BJ (cell line): ENCODE results near the gene ZC3H12D. TPM values are rescaled to one million over a fixed set of nuclear protein-coding genes. Genes with fewer than 3 reads are reported as not detected.

Experiments
- CTCF ChIA-PET: fragments of 350-600 bp; formaldehyde crosslinking; extraction: SDS; loops from one replicate; lab custom pipeline; 2021; ENCODE audit warnings: antibody characterized with exemption, inconsistent platforms; lab: Yijun Ruan, JAX
- POLR2A ChIA-PET: fragments of 300-600 bp; sonication (Branson Sonifier 250); formaldehyde crosslinking; extraction: SDS; loops from one replicate; lab custom pipeline; 2021; ENCODE audit warnings: antibody characterized with exemption; lab: Charles Lee
- DNase-seq: peaks from one replicate; pipeline ENCODE4 v3.0.0-alpha.2; 2011; ENCODE audit warnings: low read depth
- H3K27me3 ChIP-seq: 2 replicates; pipeline ENCODE4 v1.6.0; 2011; ENCODE audit warnings: low read length; ENCODE audit not compliant: control insufficient read depth, insufficient read depth
- H3K36me3 ChIP-seq: 2 replicates; pipeline ENCODE4 v1.5.1; 2011; ENCODE audit warnings: low read length; ENCODE audit not compliant: control insufficient read depth, insufficient read depth
- H3K4me3 ChIP-seq: 2 replicates; pipeline ENCODE4 v1.5.1; 2011; ENCODE audit warnings: low read depth, mild to moderate bottlenecking, control low read depth, low read length
- polyA plus RNA-seq: library from polyadenylated mRNA; depleted of rRNA; stranded (reverse); fragments of >200 nt; gene quantifications from 2 replicates; pipeline ENCODE4 v1.2.3, GENCODE V29; 2011
- TF ChIP-seq, protein P1 (sequence below): IDR thresholded peaks from 2 replicates; pipeline ENCODE4 v1.5.1; 2011; ENCODE audit warnings: low read depth, mild to moderate bottlenecking, control low read depth, inconsistent platforms, low read length, moderate library complexity; ENCODE audit not compliant: insufficient read depth

ZC3H12D gene
- polyA plus RNA-seq, 1 experiment: 0.04 TPM

DNA sequence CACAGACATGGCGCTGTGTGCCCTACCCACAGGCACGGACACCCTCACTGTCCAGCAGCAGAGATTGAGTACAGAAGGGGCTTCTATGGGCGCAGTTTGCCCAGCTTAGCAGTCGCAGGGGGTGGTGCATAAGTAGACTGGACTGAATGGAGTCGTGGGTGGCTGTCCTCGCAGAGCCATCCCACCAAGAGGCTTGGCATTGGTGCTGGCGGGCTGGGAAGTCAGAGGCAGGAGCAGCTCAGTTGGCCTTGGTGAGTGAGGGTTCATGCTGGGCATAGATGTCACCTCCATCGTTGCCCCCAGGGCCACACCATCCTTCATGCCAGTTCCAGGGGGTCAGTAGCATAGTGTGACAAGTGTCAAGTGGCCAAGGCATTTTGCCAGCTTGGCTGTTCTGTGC, 59.6 kb downstream of the ZC3H12D start:
- Histone ChIP-seq H3K4me3 (no peak overlapping the region), H3K27me3 (peaks cover 6% of the 10 kb centered on the region), H3K36me3 (no peaks in the 10 kb centered on the region)
- DNase-seq: no peak
- CTCF ChIA-PET: interaction anchor here (1.5 kb wide), 1 partner anchor 397 kb away, joined by 5 read pairs; no protein-coding TSS in a partner anchor
- POLR2A ChIA-PET: no interaction called here
- TF ChIP-seq, protein P1, sequence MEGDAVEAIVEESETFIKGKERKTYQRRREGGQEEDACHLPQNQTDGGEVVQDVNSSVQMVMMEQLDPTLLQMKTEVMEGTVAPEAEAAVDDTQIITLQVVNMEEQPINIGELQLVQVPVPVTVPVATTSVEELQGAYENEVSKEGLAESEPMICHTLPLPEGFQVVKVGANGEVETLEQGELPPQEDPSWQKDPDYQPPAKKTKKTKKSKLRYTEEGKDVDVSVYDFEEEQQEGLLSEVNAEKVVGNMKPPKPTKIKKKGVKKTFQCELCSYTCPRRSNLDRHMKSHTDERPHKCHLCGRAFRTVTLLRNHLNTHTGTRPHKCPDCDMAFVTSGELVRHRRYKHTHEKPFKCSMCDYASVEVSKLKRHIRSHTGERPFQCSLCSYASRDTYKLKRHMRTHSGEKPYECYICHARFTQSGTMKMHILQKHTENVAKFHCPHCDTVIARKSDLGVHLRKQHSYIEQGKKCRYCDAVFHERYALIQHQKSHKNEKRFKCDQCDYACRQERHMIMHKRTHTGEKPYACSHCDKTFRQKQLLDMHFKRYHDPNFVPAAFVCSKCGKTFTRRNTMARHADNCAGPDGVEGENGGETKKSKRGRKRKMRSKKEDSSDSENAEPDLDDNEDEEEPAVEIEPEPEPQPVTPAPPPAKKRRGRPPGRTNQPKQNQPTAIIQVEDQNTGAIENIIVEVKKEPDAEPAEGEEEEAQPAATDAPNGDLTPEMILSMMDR: no peak

DNA sequence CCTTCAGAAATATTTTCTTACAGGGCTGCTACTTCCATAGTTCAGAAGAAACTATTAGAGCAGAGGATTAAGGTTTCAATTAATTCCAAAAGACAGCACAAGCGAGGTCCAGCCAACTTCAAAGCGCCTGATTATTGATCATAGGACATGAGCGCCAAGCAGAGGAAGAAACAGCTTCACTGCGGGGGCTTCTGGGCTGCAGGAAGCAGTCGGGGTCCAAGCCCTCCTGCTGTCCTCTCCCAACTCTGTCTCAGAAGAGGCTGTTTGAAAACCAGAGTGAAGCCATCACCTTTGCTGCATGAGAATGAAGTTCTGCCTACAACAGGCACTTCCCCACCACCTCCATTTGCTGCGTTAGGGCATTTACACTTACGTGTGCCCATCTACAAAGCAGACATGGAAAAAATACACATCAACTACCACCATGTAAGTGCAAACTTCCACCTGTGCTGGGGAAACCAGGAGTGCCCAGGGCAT, 60.8 kb downstream of the ZC3H12D start:
- ChIA-PET POLR2A (no interaction called here), CTCF (interaction anchor here (0.8 to 1.5 kb wide), 4 partner anchors 8 to 391 kb away, joined by 3 to 9 read pairs (median 3); no protein-coding TSS in a partner anchor)
- TF ChIP-seq, protein P1: no peak
- H3K4me3 ChIP-seq: no peak overlapping the region
- H3K27me3 ChIP-seq: peaks cover 6% of the 10 kb centered on the region
- no peak for DNase-seq
- H3K36me3 ChIP-seq: no peaks in the 10 kb centered on the region

DNA sequence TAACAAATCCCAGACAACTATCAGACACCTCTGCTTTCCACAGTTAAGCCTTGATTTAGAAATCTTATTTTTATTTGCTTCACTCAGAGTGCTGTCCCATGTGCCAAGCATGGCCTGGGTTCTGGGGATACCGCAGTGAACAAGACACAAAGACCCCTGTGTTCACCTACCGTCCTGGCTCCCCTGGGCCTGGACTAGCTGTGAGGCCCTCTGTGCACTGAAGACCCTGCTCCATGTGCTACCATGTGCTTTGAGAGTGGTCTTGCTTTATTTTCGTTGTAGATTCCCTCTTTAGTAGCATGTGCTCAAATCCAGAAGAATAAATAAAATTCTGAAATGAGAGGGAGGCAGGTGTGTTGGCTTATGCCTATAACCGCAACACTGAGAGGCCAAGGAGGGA, 62.2 kb downstream of the ZC3H12D start:
- ChIA-PET POLR2A (no interaction called here), CTCF (interaction anchor here (1.5 to 4.2 kb wide), 2 partner anchors 9 kb away, joined by 9 to 23 read pairs; no protein-coding TSS in a partner anchor)
- Histone ChIP-seq H3K4me3 (no peak overlapping the region), H3K36me3 (no peaks in the 10 kb centered on the region), H3K27me3 (no peaks in the 10 kb centered on the region)
- no peak for DNase-seq
- TF ChIP-seq, protein P1: no peak

DNA sequence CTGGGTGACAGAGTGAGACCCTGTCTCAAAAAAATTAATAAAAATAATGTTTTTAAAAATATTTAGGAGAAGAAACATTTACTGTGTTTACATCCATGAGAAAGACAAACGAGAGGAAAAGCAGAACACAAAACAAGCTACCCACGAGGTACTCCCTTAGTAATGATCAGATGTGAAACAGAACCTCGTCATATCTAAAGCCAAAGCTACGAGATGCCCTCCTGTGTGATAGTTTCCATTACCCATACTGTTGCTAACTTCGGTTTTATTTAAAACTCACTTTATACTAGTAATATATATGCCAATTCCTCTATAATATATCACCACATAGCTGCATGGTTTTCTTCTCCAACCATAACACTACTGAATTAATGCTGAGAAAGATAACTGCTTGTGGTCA, 63.7 kb downstream of the ZC3H12D start:
- POLR2A ChIA-PET: no interaction called here
- no peak overlapping the region for H3K4me3 ChIP-seq
- DNase-seq: no peak
- no peaks in the 10 kb centered on the region for H3K36me3 ChIP-seq
- TF ChIP-seq, protein P1: no peak
- no peaks in the 10 kb centered on the region for H3K27me3 ChIP-seq
- CTCF ChIA-PET: interaction anchor here (4.2 kb wide), 1 partner anchor 11 kb away, joined by 23 read pairs; no protein-coding TSS in a partner anchor

DNA sequence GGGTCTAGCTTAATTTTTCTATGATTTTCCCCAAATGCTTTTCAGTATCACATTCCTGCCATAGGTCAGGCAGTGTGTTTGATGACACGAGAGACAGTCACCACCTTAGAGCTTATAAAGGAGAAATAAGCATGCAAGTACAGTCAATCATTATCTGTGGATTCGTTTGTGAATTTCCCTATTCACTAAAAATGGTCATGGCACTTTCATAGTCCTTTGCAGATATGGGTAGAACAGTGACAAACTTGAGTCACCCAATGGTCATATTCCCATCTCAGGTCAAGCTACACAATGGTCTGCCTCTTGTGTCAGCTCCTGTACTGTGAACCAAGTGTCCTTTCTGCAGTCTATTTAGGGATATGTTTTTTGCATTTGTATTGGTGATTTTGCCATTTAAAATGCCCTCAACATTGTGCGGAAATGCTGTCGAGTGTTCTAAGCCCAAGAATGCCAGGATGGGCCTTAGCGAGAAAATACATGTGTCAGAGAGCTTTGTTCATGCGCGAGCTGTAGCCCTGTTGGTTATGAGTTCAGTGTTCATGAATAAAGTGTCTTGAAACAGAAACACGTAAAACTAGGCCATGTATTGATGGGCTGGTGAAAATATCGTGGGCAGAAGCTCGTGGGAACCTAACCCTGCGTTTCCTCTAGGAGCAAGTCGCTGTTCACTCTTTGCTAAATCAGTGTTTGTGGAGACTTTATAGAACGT, 65.0 kb downstream of the ZC3H12D start:
- CTCF ChIA-PET: interaction anchor here (0.6 to 4.2 kb wide), 3 partner anchors 12 to 16 kb away, joined by 3 to 23 read pairs (median 3); no protein-coding TSS in a partner anchor
- POLR2A ChIA-PET: no interaction called here
- Histone ChIP-seq H3K36me3 (no peaks in the 10 kb centered on the region), H3K27me3 (no peaks in the 10 kb centered on the region), H3K4me3 (no peak overlapping the region)
- TF ChIP-seq, protein P1: no peak
- DNase-seq: no peak
